NB4 (cell line): ENCODE measurements around the gene MYZAP.

Source experiments
- MYC ChIP-seq: IDR thresholded peaks from 2 replicates; pipeline ENCODE4 v1.6.1; 2011; ENCODE audit warnings: low read depth, low read length
- POLR2A ChIP-seq: IDR thresholded peaks from 2 replicates; pipeline ENCODE4 v1.6.1; 2011; ENCODE audit warnings: mild to moderate bottlenecking; ENCODE audit not compliant: insufficient read length; ENCODE audit errors: extremely low read depth
- TF ChIP-seq, protein P1 (sequence below): IDR thresholded peaks from one replicate; pipeline ENCODE4 v1.5.1; 2012; ENCODE audit warnings: low read depth, low read length
- TF ChIP-seq, protein P2 (sequence below): IDR thresholded peaks from 2 replicates; pipeline ENCODE4 v1.6.1; 2011; ENCODE audit warnings: low read depth, low read length

DNA sequence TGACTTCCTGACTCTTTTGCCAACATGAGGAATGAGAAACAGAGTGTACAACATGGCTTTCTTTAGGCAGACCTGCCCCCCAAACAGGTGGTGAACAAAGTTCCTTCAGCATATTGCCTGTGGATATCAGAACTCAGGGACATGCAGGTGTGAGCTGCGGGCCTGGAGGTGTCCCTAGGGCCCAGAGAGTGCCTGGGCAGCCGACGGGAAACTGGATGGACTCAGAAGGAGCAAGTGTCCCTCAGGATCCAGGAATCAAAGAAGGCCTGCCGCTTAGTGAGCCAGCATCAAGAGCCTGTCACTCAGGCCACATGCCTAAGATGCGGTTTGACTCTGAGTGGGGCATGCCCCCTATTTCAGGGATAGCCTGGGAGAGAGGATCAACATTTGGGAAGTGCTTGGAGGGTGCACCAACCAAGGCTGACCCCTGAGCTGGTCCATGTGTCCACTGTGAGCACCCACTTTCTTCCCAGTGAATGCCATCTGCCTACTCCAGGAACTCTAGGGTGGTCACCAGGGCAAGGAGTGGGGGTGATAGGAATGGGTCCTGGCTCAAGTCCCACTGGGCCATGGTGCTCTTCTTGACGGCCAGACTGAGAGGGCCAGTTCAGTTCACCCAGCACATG lies 98.8 kb downstream of the MYZAP start:
- TF ChIP-seq, protein P1, sequence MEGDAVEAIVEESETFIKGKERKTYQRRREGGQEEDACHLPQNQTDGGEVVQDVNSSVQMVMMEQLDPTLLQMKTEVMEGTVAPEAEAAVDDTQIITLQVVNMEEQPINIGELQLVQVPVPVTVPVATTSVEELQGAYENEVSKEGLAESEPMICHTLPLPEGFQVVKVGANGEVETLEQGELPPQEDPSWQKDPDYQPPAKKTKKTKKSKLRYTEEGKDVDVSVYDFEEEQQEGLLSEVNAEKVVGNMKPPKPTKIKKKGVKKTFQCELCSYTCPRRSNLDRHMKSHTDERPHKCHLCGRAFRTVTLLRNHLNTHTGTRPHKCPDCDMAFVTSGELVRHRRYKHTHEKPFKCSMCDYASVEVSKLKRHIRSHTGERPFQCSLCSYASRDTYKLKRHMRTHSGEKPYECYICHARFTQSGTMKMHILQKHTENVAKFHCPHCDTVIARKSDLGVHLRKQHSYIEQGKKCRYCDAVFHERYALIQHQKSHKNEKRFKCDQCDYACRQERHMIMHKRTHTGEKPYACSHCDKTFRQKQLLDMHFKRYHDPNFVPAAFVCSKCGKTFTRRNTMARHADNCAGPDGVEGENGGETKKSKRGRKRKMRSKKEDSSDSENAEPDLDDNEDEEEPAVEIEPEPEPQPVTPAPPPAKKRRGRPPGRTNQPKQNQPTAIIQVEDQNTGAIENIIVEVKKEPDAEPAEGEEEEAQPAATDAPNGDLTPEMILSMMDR = no peak
- TF ChIP-seq, protein P2, sequence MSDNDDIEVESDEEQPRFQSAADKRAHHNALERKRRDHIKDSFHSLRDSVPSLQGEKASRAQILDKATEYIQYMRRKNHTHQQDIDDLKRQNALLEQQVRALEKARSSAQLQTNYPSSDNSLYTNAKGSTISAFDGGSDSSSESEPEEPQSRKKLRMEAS = no peak
- TF ChIP-seq POLR2A (no peak), MYC (no peak)
